Stimulated activated CD4-positive, alpha-beta T cell treated with anti-CD3 and anti-CD28 coated beads, Interleukin-2, amount 100 ng/mL, for 48 hours (primary cell): ENCODE results near the gene AKT1.

Experiments used
- DNase-seq, 2 donors: peaks; one replicate each; pipeline ENCODE4 v3.0.0-alpha.2; 2020

AKT1 gene

GRCh38 chr14:104784846-104785707 lies 10.5 kb downstream of the AKT1 start:
- DNase-seq: no peak

- no peak for DNase-seq
Observed at GRCh38 chr14:104784218-104784568, 11.4 kb downstream of the AKT1 start.

GRCh38 chr14:104783484-104784217 lies 11.9 kb downstream of the AKT1 start:
- DNase-seq: no peak

- no peak for DNase-seq
Observed at GRCh38 chr14:104782808-104783139, 12.8 kb downstream of the AKT1 start.

- DNase-seq: no peak
Observed at GRCh38 chr14:104782086-104782807, 13.3 kb downstream of the AKT1 start.

GRCh38 chr14:104781271-104782077 lies 14.1 kb downstream of the AKT1 start:
- no peak for DNase-seq

- no peak for DNase-seq
Observed at GRCh38 chr14:104780513-104781030, 15.0 kb downstream of the AKT1 start.

GRCh38 chr14:104779776-104780512 lies 15.6 kb downstream of the AKT1 start:
- DNase-seq: no peak

GRCh38 chr14:104778694-104779331 lies 16.7 kb downstream of the AKT1 start:
- no peak for DNase-seq

- no peak for DNase-seq
Observed at GRCh38 chr14:104777808-104778249, 17.7 kb downstream of the AKT1 start.

- DNase-seq: no peak
Observed at GRCh38 chr14:104776961-104777807, 18.4 kb downstream of the AKT1 start.

- DNase-seq: no peak
Observed at GRCh38 chr14:104776481-104776880, 19.1 kb downstream of the AKT1 start.

- DNase-seq: no peak
Observed at GRCh38 chr14:104775073-104775489, 20.5 kb downstream of the AKT1 start.

- DNase-seq: no peak
Observed at GRCh38 chr14:104774453-104775072, 21.0 kb downstream of the AKT1 start.

- no peak for DNase-seq
Observed at GRCh38 chr14:104773505-104774452, 21.8 kb downstream of the AKT1 start.

- no peak for DNase-seq
Observed at GRCh38 chr14:104772707-104773504, 22.6 kb downstream of the AKT1 start.

GRCh38 chr14:104771918-104772706 lies 23.4 kb downstream of the AKT1 start:
- DNase-seq: no peak
